SH-SY5Y (cell line): ENCODE measurements around the gene LSM12.

Experiments
- GATA2 ChIP-seq: IDR thresholded peaks from 2 replicates; pipeline ENCODE4 v1.6.1; 2011; ENCODE audit warnings: mild to moderate bottlenecking, low read depth, low read length
- GATA3 ChIP-seq: IDR thresholded peaks from 2 replicates; pipeline ENCODE4 v1.6.1; 2011; ENCODE audit warnings: low read depth, mild to moderate bottlenecking, low read length, moderate library complexity

DNA sequence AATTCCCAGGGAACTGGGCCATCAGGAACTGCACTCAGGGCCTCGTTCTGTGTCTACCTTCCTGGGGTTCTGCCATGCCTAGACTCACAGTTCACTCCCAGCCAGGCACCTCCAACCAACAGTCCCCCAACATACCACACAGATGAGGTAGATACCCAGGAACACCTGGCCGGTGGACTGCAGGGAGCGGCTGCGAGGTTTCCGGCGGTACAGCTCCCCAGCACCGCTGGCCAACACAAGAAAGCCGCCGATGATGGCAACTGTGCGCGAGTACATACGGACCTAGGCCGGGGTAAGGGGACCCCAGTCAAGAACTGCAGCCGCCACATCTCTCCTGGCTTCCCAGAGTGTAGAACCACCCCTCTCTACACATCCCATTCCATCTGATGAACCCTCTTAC lies 53.6 kb downstream of the LSM12 start:
- TF ChIP-seq GATA3 (no peak), GATA2 (no peak)
